T-helper 9 cell (primary cell): ENCODE data around the gene SERPINB6.
"Not testable (repeated sequence)": the region's sequence is repeated elsewhere in the genome, so short reads cannot be mapped to it uniquely, and the experiment has no call there.

Source experiments
- DNase-seq: peaks from one replicate; pipeline ENCODE4 v3.0.0-alpha.2; 2020
- total RNA-seq, 2 donors: gene quantifications; one replicate each; lab custom pipeline; 2026; lab: John Stamatoyannopoulos, UW

SERPINB6 gene
- total RNA-seq: 24.6 to 27.8 reads per million in 2 donors

DNA sequence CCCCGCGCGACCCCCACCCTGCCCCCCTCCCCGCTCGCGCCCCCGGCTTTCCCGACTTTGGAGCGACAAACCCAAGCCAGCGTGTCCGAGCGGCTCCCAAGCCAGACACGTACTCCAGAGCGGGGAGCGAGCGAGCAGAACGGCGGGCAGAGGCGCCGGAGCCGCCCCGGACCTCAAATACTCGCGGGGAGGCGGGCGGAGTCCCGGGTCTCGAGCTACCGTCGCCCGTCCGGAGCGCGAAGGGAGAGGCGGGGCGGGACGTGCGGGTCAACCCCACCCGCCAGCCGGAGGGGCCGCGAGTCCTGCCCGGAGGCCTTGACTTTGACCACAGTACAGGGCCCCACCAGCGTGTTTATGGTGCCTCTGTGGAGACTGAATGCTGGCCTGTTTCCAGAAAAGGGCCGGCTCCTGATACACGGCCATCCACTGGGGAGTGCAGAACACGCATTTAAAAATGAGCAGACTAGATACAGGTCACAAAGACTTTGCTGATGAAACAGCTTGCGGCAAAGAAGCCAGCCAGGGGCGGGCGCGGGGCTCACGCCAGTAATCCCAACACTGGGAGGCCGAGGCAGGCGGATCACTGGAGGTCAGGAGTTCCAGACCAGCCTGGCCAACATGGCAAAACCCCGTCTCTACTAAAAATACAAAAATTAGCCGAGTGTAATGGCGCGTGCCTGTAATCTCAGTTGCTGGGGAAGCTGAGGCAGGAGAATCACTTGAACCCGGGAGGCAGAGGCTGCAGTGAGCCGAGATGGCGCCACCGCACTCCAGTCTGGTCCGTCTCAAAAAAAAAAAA lies at the start of gene SERPINB6:
SERPINB6 (minus strand) TSS at position 148 of the 799 bp plus-strand sequence. CDS start 12,235 bp downstream, outside the sequence.
- peak; percentile 24 for DNase-seq

DNA sequence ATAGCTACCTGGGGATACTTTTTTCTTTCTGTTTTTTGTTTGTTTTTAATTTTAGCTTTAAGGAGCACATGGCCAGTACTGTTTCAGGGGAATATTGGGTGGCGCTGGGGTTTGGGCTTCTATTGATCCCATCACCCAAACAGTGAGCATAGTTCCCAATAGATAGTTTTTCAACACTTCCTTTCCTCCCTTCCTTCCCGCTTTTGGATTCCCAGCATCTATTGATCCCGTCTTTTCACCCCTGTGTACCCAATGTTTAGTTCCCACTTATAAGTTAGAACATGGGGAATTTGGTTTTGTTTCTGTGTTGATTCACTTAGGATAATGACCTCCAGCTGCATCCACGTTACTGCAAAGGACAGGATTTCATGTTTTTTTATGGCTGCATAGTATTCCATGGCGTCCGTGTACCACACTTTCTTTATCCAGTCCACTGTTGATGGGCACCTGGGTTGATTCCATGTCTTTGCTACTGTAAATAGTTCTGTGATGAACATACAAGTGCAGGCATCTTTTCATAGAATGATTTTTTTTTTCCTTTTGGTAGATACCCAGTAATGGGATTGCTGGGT lies 48.5 kb upstream of the SERPINB6 start:
- no peak for DNase-seq

- DNase-seq: no peak
These were observed 47.7 kb upstream of the SERPINB6 start for GRCh38 chr6:3019065-3019464.

DNA sequence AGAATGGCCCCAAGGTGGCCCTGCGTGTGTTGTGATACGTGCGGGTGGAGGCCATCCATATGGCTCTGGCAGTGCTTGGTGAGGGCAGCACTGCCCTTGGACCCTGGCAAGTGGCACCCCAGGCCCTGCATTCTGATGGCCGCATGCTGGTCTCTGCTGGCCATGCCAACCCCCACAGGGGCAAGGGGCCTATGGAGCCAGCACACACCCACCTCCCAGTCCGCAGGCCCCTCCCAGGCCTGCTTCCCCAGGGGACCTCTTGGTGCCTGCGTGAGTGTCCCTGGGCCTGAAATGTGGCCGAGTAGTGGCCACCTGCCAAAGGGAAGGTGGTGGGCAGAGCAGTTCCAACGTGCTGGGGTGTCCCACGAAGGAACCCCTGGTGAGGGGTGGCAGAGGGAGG lies 45.9 kb upstream of the SERPINB6 start:
- DNase-seq: no peak

DNA sequence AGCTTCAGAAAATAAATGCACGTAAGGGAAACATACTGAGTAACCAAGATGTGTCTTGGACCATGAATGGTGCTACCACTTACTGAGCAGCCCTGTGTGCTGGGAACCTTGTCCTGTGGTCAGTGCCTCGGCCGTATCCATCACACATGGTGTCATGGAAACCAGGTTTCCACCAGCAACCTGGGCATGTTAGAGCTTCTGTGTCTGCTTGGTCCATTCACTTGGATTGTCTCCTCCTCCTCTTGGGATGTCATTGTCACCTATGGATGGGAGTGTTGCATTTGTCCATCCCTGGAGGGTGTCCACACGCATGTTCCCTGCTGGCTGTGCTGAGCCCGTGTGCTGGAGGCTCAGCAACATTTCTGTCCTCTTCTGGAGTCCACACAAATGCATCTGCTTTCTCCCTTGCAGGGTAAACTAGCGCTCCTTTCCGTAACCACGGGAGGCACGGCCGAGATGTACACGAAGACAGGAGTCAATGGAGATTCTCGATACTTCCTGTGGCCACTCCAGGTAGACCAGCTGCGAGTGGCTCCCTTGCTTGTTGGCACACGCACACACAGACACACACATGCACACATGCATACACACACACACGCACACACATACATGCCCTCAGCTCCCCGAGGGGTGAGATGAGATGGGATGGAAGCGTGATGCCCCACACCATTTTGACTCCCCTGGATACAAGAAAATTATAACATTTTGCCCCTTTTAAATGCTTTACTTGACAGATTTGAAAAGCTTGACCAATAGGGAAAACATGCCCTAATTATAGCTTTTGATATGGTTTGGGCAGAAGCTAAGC lies 45.3 kb upstream of the SERPINB6 start:
- no peak for DNase-seq

- no peak for DNase-seq
These were observed 43.8 kb upstream of the SERPINB6 start for GRCh38 chr6:3015144-3015543.

GRCh38 chr6:3014675-3015066 lies 43.3 kb upstream of the SERPINB6 start:
- DNase-seq: no peak

- DNase-seq: no peak
These were observed 42.7 kb upstream of the SERPINB6 start for GRCh38 chr6:3013901-3014674.

- DNase-seq: no peak
These were observed 42.1 kb upstream of the SERPINB6 start for GRCh38 chr6:3013486-3013885.

GRCh38 chr6:3011592-3011991 lies 40.2 kb upstream of the SERPINB6 start:
- no peak for DNase-seq

DNA sequence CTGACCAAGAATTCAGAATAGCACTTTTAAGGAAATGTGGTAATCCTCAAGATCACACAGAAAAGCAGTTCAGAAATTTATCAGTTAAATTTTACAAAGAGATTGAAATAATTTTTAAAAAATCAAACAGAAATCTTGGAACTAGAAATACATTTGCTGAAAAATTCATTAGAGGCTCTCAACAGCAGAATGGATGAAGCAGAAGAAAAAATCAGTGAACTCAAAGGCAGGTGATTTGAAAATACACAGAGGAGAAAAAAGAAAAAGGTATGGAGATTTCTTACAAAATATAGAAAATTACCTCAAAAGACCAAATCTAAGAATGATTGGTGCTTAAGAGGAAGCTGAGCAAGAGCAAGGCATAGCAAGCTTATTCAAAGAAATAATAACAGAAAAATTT lies 39.8 kb upstream of the SERPINB6 start:
- DNase-seq: no peak

GRCh38 chr6:3009930-3010329 lies 38.6 kb upstream of the SERPINB6 start:
- no peak for DNase-seq

GRCh38 chr6:3008712-3009265 lies 37.4 kb upstream of the SERPINB6 start:
- DNase-seq: not testable (repeated sequence)

DNA sequence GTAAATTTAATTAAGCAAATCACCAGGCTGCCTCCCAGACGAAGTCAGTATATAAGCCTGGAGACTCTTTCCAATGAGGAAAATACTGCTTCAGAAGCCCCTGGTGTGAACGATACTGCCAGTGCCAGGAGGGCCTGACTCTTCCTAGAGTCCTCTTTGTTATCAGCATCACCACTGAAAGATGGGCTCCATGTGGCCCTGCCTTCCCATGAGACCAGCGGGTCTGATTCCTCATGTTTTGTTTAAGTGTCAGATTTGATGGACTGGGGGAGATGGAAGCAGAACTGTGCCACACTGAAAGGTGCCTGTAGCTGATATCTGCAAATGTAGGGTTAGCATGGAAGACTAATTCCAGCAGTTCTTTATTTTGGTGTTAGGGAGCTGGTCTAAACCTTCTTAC lies 36.2 kb upstream of the SERPINB6 start:
- no peak for DNase-seq

- no peak for DNase-seq
These were observed 35.1 kb upstream of the SERPINB6 start for GRCh38 chr6:3006476-3006875.

DNA sequence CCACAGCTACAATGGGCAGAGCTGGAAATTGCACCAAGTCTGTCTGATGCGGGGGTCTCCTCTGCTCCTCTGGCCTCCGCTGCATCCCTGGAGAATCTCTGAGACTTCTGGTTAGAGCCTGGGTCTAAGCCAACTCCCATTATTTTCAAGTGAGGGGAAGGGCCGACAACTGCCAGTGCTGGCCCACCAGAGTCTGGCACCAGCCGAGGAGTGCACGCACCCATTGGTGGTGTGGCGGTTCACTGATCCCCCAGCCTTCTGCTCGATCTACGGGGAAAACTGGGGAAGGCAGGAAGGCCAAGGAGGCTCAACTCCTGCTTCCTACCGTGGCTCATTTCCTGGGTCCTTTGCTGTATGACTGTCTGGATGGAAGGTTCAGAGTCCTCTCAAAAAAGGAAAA lies 34.5 kb upstream of the SERPINB6 start:
- no peak for DNase-seq

DNA sequence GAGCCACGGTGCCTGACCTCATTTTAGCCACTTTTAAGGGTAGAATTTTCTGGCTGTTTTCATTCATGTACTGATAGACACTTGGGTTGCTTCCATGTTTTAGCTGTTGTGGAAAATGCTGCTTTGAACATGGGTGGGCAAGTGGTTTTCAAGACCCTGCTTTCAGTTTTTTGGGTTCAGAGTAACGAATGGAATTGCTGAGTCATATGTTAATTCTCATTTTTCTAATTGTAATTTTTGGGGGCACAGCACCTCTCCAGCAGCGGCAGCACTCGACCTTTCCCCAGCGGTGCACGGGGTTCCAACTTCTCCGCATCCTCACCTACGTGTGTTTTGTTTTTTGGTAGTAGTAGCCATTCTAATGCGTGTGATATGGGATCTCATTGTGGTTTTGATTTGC lies 33.7 kb upstream of the SERPINB6 start:
- no peak for DNase-seq

DNA sequence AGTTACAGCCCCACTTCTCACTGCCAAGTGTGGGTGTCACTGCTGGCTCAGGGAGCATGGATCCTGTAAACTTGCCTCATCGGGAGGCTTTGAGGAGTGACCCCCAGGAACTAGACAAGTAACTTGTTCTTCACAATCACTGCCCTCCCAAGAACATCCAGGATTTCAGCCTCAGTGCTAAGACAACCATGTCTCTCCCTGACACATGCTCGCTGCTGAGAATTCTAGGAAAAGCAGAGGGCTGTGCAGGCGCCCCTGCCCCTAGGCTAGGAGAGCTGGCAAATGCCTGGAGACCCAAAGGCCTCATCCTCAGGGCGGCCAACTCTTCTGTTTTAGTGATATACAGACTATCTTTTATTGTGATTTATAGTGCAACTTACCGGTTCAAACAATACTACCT lies 31.9 kb upstream of the SERPINB6 start:
- DNase-seq: not testable (repeated sequence)

DNA sequence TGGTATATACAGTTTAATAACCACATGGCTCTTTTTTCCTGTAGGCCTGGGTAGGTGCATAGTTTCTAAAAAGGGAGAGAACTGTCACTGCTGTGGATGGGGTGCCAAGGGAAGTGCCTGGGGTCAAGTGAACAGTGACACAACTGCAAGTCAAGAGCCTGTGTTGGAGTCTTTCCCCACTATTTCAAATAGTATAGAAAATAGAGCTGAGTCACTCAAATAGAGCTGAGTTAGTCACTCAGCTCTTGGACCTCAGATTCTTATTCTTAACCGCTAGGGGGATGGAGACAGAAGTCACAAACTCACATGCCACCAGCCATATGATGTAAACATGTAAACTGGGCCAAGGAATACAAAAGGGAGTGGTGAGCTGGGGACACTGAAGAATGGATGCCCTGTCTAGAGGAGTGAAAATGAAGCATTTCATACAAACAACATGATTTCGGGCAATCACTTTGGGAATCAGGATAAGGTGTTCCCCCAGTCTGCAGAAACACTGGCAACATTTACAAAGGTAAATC lies 30.5 kb upstream of the SERPINB6 start:
- no peak for DNase-seq

DNA sequence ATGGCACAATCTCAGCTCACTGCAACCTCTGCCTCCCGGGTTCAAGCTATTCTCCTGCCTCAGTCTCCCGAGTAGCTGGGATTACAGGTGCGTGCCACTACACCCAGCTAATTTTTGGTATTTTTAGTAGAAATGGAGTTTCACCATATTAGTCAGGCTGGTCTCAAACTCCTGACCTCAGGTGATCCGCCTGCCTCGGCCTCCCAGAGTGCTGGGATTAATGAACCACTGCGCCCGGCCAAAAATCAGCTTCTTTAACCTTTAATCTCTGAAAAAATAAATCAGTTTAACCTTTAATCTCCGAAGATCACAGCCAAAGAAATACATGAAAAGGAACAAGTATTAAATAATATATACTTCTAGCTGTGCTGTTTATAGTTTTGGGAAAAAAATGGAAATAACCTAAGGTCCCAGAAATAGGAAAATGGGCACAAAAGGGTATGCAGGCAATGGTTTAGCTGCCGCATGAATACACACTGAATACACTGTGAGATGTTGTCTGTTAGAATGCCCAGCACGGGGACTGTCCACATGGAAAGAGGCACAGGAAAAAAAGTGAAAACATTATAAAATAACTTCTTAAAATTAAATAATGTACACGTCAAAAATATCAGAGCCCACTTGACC lies 29.9 kb upstream of the SERPINB6 start:
- DNase-seq: no peak
